DND-41 (cell line): ENCODE data around the gene UNC13C.

Source experiments
- ATAC-seq: fragments of 200-7000 bp; cut with Tn5 transposase; 3 replicates; pipeline ENCODE4 v1.9.1; 2021; ENCODE audit warnings: low read depth; ENCODE audit not compliant: insufficient read depth
- DNase-seq: peaks from one replicate; pipeline ENCODE4 v3.0.0-alpha.2; 2020
- H2AFZ ChIP-seq: 2 replicates; pipeline ENCODE4 v1.6.0; 2012; ENCODE audit warnings: low read depth, low read length
- H3K27ac ChIP-seq: 2 replicates; pipeline ENCODE4 v1.5.1; 2012; ENCODE audit warnings: low read length, inconsistent platforms
- H3K27me3 ChIP-seq: fragments of 200-600 bp; sonication (generic); 2 replicates; pipeline ENCODE4 v1.6.0; 2012; ENCODE audit warnings: low read length, mild to moderate bottlenecking, inconsistent platforms; ENCODE audit not compliant: insufficient read depth, poor library complexity
- H3K36me3 ChIP-seq: 2 replicates; pipeline ENCODE4 v1.5.1; 2012; ENCODE audit warnings: low read length, inconsistent platforms; ENCODE audit not compliant: insufficient read depth
- H3K4me1 ChIP-seq: 2 replicates; pipeline ENCODE4 v1.5.1; 2012; ENCODE audit warnings: mild to moderate bottlenecking, low read length; ENCODE audit not compliant: insufficient read depth
- H3K4me2 ChIP-seq: 2 replicates; pipeline ENCODE4 v1.6.0; 2012; ENCODE audit warnings: mild to moderate bottlenecking, moderate library complexity, low read length, inconsistent platforms; ENCODE audit not compliant: insufficient read depth
- H3K4me3 ChIP-seq, 2 experiments: fragments of 200-600 bp in 1 of 2; shearing (Covaris generic) in 1 of 2; 2 replicates each; pipeline ENCODE4 v1.5.1; 2012 to 2016; ENCODE audit warnings: inconsistent platforms in 2 of 2, low read length in 2 of 2, mild to moderate bottlenecking in 2 of 2, low read depth in 1 of 2, moderate library complexity in 1 of 2
- H3K79me2 ChIP-seq: 2 replicates; pipeline ENCODE4 v1.6.0; 2012; ENCODE audit warnings: low read length, inconsistent platforms; ENCODE audit not compliant: insufficient read depth
- H3K9ac ChIP-seq: 2 replicates; pipeline ENCODE4 v1.6.0; 2012; ENCODE audit warnings: low read depth, mild to moderate bottlenecking, inconsistent platforms, low read length, moderate library complexity
- H3K9me3 ChIP-seq: 2 replicates; pipeline ENCODE4 v1.5.1; 2012; ENCODE audit warnings: low read length, moderate library complexity, mild to moderate bottlenecking, inconsistent platforms; ENCODE audit not compliant: insufficient read depth, severe bottlenecking
- H4K20me1 ChIP-seq: 2 replicates; pipeline ENCODE4 v1.6.0; 2012; ENCODE audit warnings: low read length; ENCODE audit not compliant: insufficient read depth
- EZH2 ChIP-seq: IDR thresholded peaks from 3 replicates; pipeline ENCODE4 v1.6.1; 2012; ENCODE audit warnings: borderline replicate concordance, low read depth, mild to moderate bottlenecking, moderate library complexity, low read length, inconsistent platforms; ENCODE audit not compliant: severe bottlenecking
- TF ChIP-seq, protein P1 (sequence below): IDR thresholded peaks from 2 replicates; pipeline ENCODE4 v1.5.1; 2012; ENCODE audit warnings: borderline replicate concordance, low read length, moderate library complexity, mild to moderate bottlenecking; ENCODE audit not compliant: poor library complexity, severe bottlenecking; ENCODE audit errors: extremely low read depth

Gene UNC13C

DNA sequence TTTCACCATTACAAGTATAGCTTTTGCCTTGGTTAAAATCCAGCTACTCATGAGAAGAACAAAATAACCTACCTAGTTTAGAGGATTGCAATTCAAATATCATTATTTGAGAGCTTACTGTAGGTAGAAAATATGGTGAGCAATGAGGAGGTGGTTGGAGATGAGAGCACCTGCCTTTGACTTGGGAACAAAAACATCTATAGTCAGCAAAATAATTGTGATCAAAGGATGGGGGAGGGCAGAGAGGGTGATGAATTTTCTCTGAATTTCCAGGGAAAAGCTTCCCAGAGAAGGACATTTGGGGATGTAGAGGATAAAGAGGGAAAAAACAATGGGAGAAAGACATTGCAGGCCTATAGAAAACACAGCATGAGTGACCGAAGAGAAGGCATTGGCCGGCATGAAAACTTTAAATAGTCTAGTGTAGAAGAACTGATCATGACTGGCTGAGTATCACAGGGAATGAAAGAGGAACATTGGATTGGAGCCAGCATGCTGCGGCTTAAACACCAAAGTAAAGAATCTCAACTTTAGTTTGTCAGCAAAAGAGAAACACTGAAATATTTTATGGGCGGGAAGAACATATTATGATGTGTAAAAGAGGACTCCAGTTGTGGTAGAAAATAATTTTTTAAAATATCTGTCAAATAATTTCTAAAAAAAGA lies 581.3 kb downstream of the UNC13C start:
- DNase-seq (no peak), ATAC-seq (no peak)
- no peaks in the 10 kb centered on the region for H3K36me3 ChIP-seq
- H3K27me3 ChIP-seq: no peaks in the 10 kb centered on the region
- H3K4me2 ChIP-seq: no peak overlapping the region
- no peak overlapping the region for H3K4me3 ChIP-seq
- no peaks in the 10 kb centered on the region for H3K9me3 ChIP-seq
- H3K9ac ChIP-seq: no peak overlapping the region
- H2AFZ ChIP-seq: no peak overlapping the region
- no peaks in the 10 kb centered on the region for H3K79me2 ChIP-seq
- no peaks in the 10 kb centered on the region for H3K4me1 ChIP-seq
- H3K27ac ChIP-seq: no peak overlapping the region
- TF ChIP-seq, protein P1, sequence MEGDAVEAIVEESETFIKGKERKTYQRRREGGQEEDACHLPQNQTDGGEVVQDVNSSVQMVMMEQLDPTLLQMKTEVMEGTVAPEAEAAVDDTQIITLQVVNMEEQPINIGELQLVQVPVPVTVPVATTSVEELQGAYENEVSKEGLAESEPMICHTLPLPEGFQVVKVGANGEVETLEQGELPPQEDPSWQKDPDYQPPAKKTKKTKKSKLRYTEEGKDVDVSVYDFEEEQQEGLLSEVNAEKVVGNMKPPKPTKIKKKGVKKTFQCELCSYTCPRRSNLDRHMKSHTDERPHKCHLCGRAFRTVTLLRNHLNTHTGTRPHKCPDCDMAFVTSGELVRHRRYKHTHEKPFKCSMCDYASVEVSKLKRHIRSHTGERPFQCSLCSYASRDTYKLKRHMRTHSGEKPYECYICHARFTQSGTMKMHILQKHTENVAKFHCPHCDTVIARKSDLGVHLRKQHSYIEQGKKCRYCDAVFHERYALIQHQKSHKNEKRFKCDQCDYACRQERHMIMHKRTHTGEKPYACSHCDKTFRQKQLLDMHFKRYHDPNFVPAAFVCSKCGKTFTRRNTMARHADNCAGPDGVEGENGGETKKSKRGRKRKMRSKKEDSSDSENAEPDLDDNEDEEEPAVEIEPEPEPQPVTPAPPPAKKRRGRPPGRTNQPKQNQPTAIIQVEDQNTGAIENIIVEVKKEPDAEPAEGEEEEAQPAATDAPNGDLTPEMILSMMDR: no peak
- TF ChIP-seq EZH2: no peak
- H4K20me1 ChIP-seq: no peaks in the 10 kb centered on the region

DNA sequence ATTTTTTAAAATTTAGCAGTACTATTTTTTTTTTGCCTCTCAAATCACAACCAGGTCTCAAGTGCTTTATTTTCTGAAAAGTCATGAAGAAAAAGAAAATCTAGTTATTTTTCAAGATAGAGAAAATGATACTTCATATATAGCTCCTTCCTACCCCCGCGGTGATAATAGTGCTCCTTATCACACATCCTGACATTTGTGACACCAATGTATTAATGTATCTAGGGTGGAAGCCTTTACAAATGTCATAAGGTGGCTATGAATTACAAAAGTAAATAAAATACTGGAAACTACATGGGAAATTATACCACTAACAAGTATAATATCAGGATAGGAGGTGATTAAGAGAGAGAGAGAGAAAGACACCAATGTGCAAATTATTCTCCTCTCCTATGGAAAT lies 582.2 kb downstream of the UNC13C start:
- Histone ChIP-seq H4K20me1 (no peaks in the 10 kb centered on the region), H3K27ac (no peak overlapping the region), H3K27me3 (no peaks in the 10 kb centered on the region), H3K9me3 (no peaks in the 10 kb centered on the region), H3K4me1 (no peaks in the 10 kb centered on the region), H3K4me3 (no peak overlapping the region), H3K9ac (no peak overlapping the region), H3K4me2 (no peak overlapping the region), H3K36me3 (no peaks in the 10 kb centered on the region), H3K79me2 (no peaks in the 10 kb centered on the region), H2AFZ (no peak overlapping the region)
- DNase-seq: no peak
- no peak for ATAC-seq
- TF ChIP-seq, protein P1: no peak
- no peak for TF ChIP-seq EZH2

DNA sequence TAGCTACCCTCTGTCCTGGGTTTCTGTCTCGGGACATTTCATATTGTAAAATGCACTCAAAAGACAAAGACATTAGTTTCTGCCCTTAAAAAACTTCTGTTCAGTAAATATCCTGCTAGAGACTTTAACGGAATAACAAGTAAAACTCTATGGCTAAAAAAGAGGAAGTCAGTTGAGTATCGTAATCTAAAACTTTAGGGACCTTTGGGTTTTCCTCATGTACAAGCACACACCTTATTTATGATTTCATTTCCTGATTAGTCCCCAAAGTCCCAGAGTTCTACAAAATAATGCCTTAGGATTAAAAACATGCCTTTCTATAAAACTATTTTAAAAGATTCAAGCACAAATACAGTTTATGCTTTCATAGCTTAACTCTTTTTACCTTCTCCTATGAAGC lies 585.9 kb downstream of the UNC13C start:
- H4K20me1 ChIP-seq: no peaks in the 10 kb centered on the region

More for the DNA sequence above, 585.9 kb downstream of the UNC13C start:
- H3K36me3 ChIP-seq: no peaks in the 10 kb centered on the region
- TF ChIP-seq, protein P1: no peak
- TF ChIP-seq EZH2: no peak
- DNase-seq (no peak), ATAC-seq (no peak)
- no peak overlapping the region for H3K4me3 ChIP-seq
- no peak overlapping the region for H3K9ac ChIP-seq
- H3K9me3 ChIP-seq: no peaks in the 10 kb centered on the region
- no peak overlapping the region for H3K27ac ChIP-seq
- H3K79me2 ChIP-seq: no peaks in the 10 kb centered on the region
- H2AFZ ChIP-seq: no peak overlapping the region
- H3K4me2 ChIP-seq: no peak overlapping the region
- no peaks in the 10 kb centered on the region for H3K4me1 ChIP-seq
- no peaks in the 10 kb centered on the region for H3K27me3 ChIP-seq
